H1 (cell line): Measurements from ENCODE around the gene SELENOS. TPM values are rescaled to one million over a fixed set of nuclear protein-coding genes. Genes with fewer than 3 reads are reported as not detected.

Source experiments
- CTCF ChIA-PET: fragments of 300-600 bp; sonication (Branson Sonifier 250); formaldehyde crosslinking; loops from one replicate; lab custom pipeline; 2021; ENCODE audit not compliant: partially characterized antibody; lab: Charles Lee
- POLR2A ChIA-PET: fragments of 300-600 bp; sonication (Branson Sonifier 250); formaldehyde crosslinking; loops from one replicate; lab custom pipeline; 2021; ENCODE audit warnings: inconsistent platforms; ENCODE audit not compliant: partially characterized antibody; lab: Charles Lee
- DNase-seq, 2 experiments: peaks; one replicate each; pipeline versions ENCODE4 v3.0.0 to v3.0.0-alpha.2; 2010 to 2022; ENCODE audit warnings: low spot score in 2 of 2, low read depth in 1 of 2, mixed read lengths in 1 of 2
- FAIRE-seq: peaks from 2 replicates; lab custom pipeline; 2011; peaks lifted over from hg19 to GRCh38; lab: Jason Lieb, UNC
- H2AFZ ChIP-seq: 2 replicates; pipeline ENCODE4 v1.8.1; 2012; ENCODE audit warnings: low read length, inconsistent platforms
- H2AK5ac ChIP-seq: 2 replicates; pipeline ENCODE4 v1.6.1; 2013; ENCODE audit warnings: low read depth, low read length
- H2BK120ac ChIP-seq: replicated peaks from 2 replicates; pipeline ENCODE3; 2013; ENCODE audit warnings: low read depth, low read length, inconsistent platforms
- H2BK12ac ChIP-seq: 2 replicates; pipeline ENCODE4 v1.6.1; 2013; ENCODE audit warnings: low read depth, low read length
- H2BK15ac ChIP-seq: 2 replicates; pipeline ENCODE4 v1.6.1; 2013; ENCODE audit warnings: low read length
- H2BK20ac ChIP-seq: 2 replicates; pipeline ENCODE4 v1.6.1; 2013; ENCODE audit warnings: low read length
- H2BK5ac ChIP-seq: 2 replicates; pipeline ENCODE4 v1.6.1; 2013; ENCODE audit warnings: low read depth, low read length
- H3K14ac ChIP-seq: 2 replicates; pipeline ENCODE4 v1.6.1; 2013; ENCODE audit warnings: inconsistent platforms; ENCODE audit not compliant: insufficient read length
- H3K18ac ChIP-seq: 2 replicates; pipeline ENCODE4 v1.6.1; 2013; ENCODE audit warnings: low read length; ENCODE audit errors: extremely low read depth
- H3K23ac ChIP-seq: 2 replicates; pipeline ENCODE4 v1.6.1; 2013; ENCODE audit warnings: inconsistent platforms; ENCODE audit not compliant: insufficient read length
- H3K23me2 ChIP-seq: 2 replicates; pipeline ENCODE4 v1.6.1; 2013; ENCODE audit warnings: low read depth, low read length
- H3K27ac ChIP-seq: 2 replicates; pipeline ENCODE4 v1.6.1; 2011; ENCODE audit warnings: low read depth, low read length, inconsistent platforms
- H3K27me3 ChIP-seq, 4 experiments: replicated peaks in 1 of 4; 1 replicate in 1 of 4; 2 replicates in 3 of 4; pipeline versions ENCODE4 v1.6.1 to v1.8.1; 2011 to 2013; ENCODE audit warnings: low read length in 3 of 4, mild to moderate bottlenecking in 3 of 4, inconsistent platforms in 2 of 4, mixed read lengths in 2 of 4, moderate library complexity in 1 of 4; ENCODE audit not compliant: control insufficient read depth in 3 of 4, insufficient read depth in 3 of 4; ENCODE audit errors: extremely low read depth in 1 of 4
- H3K36me3 ChIP-seq, 4 experiments: 2 replicates each; pipeline versions ENCODE4 v1.6.1 to v1.8.1; 2011 to 2013; ENCODE audit warnings: mild to moderate bottlenecking in 4 of 4, low read length in 3 of 4, moderate library complexity in 2 of 4, control low read depth in 1 of 4, inconsistent platforms in 1 of 4; ENCODE audit not compliant: insufficient read depth in 4 of 4, control insufficient read depth in 2 of 4
- H3K4ac ChIP-seq: replicated peaks from 2 replicates; pipeline ENCODE3; 2013; ENCODE audit warnings: low read length, low read depth, mixed read lengths, inconsistent platforms; ENCODE audit not compliant: insufficient read length
- H3K4me1 ChIP-seq, 4 experiments: replicated peaks in 1 of 4; 1 replicate in 1 of 4; 2 replicates in 3 of 4; pipeline versions ENCODE4 v1.6.1 to v1.8.1; 2011 to 2013; ENCODE audit warnings: low read length in 3 of 4, inconsistent platforms in 2 of 4, mixed read lengths in 1 of 4; ENCODE audit not compliant: insufficient read depth in 4 of 4, control insufficient read depth in 3 of 4
- H3K4me2 ChIP-seq, 2 experiments: 2 replicates each; pipeline versions ENCODE4 v1.6.1 to v1.8.1; 2011 to 2013; ENCODE audit warnings: low read depth in 2 of 2, low read length in 2 of 2, control low read depth in 1 of 2, inconsistent platforms in 1 of 2, mild to moderate bottlenecking in 1 of 2; ENCODE audit not compliant: insufficient read depth in 1 of 2
- H3K4me3 ChIP-seq, 4 experiments: fragments of 200-600, 300-600 bp in 1 of 4; sonication (generic), shearing (Covaris generic), sonication (Bioruptor Twin) in 1 of 4; 2 replicates each; pipeline versions ENCODE4 v1.5.1 to v1.8.1; 2011 to 2016; ENCODE audit warnings: low read length in 4 of 4, low read depth in 3 of 4, control low read depth in 2 of 4, inconsistent platforms in 2 of 4, mild to moderate bottlenecking in 2 of 4, mixed read lengths in 1 of 4, moderate library complexity in 1 of 4; ENCODE audit not compliant: insufficient read depth in 2 of 4; ENCODE audit errors: extremely low read depth in 1 of 4
- H3K56ac ChIP-seq: replicated peaks from 2 replicates; pipeline ENCODE3; 2013; ENCODE audit warnings: low read depth, mild to moderate bottlenecking, mixed read lengths, low read length, inconsistent platforms; ENCODE audit not compliant: insufficient read length
- H3K79me1 ChIP-seq: 2 replicates; pipeline ENCODE4 v1.6.1; 2013; ENCODE audit warnings: low read depth, low read length, control low read depth
- H3K79me2 ChIP-seq, 2 experiments: 2 replicates each; pipeline versions ENCODE4 v1.6.1 to v1.8.1; 2012 to 2013; ENCODE audit warnings: low read length in 2 of 2, mild to moderate bottlenecking in 2 of 2, inconsistent platforms in 1 of 2; ENCODE audit not compliant: insufficient read depth in 2 of 2, control insufficient read depth in 1 of 2
- H3K9ac ChIP-seq, 4 experiments: replicated peaks in 1 of 4; 1 replicate in 1 of 4; 2 replicates in 3 of 4; pipeline versions ENCODE4 v1.6.1 to v1.8.1; 2011 to 2013; ENCODE audit warnings: low read depth in 3 of 4, low read length in 3 of 4, control low read depth in 2 of 4, mild to moderate bottlenecking in 2 of 4, moderate library complexity in 2 of 4, inconsistent platforms in 1 of 4; ENCODE audit errors: extremely low read depth in 1 of 4
- H3K9me3 ChIP-seq, 2 experiments: 2 replicates each; pipeline versions ENCODE4 v1.6.1 to v1.8.1; 2012 to 2013; ENCODE audit warnings: mild to moderate bottlenecking in 2 of 2, moderate library complexity in 2 of 2, control low read depth in 1 of 2, inconsistent platforms in 1 of 2, low read depth in 1 of 2, low read length in 1 of 2, mixed read lengths in 1 of 2; ENCODE audit not compliant: insufficient read depth in 2 of 2
- H4K20me1 ChIP-seq, 2 experiments: replicated peaks in 1 of 2; 2 replicates each; pipeline versions ENCODE3 to v1.8.1; 2011 to 2013; ENCODE audit warnings: inconsistent platforms in 2 of 2, low read length in 2 of 2, mild to moderate bottlenecking in 1 of 2; ENCODE audit not compliant: insufficient read depth in 2 of 2, control insufficient read depth in 1 of 2
- H4K5ac ChIP-seq: 2 replicates; pipeline ENCODE4 v1.6.1; 2013; ENCODE audit warnings: low read length, low read depth, mixed read lengths, inconsistent platforms; ENCODE audit not compliant: insufficient read length
- H4K8ac ChIP-seq: 2 replicates; pipeline ENCODE4 v1.8.0; 2013; ENCODE audit warnings: mild to moderate bottlenecking, moderate library complexity, low read length, inconsistent platforms; ENCODE audit not compliant: insufficient read depth; ENCODE audit errors: extremely low read depth
- H4K91ac ChIP-seq: replicated peaks from 2 replicates; pipeline ENCODE3; 2013; ENCODE audit warnings: low read length, mixed read lengths, inconsistent platforms; ENCODE audit not compliant: insufficient read length
- CREB1 ChIP-seq: IDR thresholded peaks from 2 replicates; pipeline ENCODE4 v1.6.1; 2012; ENCODE audit warnings: inconsistent platforms
- E2F6 ChIP-seq: IDR thresholded peaks from 2 replicates; pipeline ENCODE4 v1.6.1; 2012; ENCODE audit warnings: inconsistent platforms
- GTF2F1 ChIP-seq: IDR thresholded peaks from 2 replicates; pipeline ENCODE4 v1.6.1; 2012; ENCODE audit warnings: low read depth, low read length, improper control_type of control experiment, borderline replicate concordance
- NANOG ChIP-seq: IDR thresholded peaks from 2 replicates; pipeline ENCODE4 v1.6.1; 2011; ENCODE audit warnings: low read length, low read depth, mild to moderate bottlenecking, inconsistent platforms; ENCODE audit not compliant: insufficient read depth, poor library complexity, severe bottlenecking
- SP1 ChIP-seq: IDR thresholded peaks from 2 replicates; pipeline ENCODE4 v1.6.1; 2011; ENCODE audit warnings: low read depth, low read length
- TEAD4 ChIP-seq: IDR thresholded peaks from 2 replicates; pipeline ENCODE4 v1.6.1; 2012; ENCODE audit warnings: low read depth, low read length, inconsistent platforms, mixed read lengths
- WGBS, 2 experiments: shearing (Covaris generic) in 1 of 2; methylation state at CpG; one replicate each; pipeline versions ENCODE4 v1.1.6 to v1.1.7; 2013 to 2015; ENCODE audit warnings: low lambda C conversion rate in 2 of 2, mixed read lengths in 2 of 2, inconsistent platforms in 1 of 2, low coverage in 1 of 2, missing lambda C conversion rate in 1 of 2; ENCODE audit not compliant: insufficient replicate concordance in 2 of 2, insufficient coverage in 1 of 2, insufficient read length in 1 of 2; ENCODE audit errors: extremely low coverage in 1 of 2, missing lambda C conversion rate in 1 of 2; 5-methylcytosine and 5-hydroxymethylcytosine counted together
- polyA plus RNA-seq, 7 experiments: library from polyadenylated mRNA; depleted of rRNA in 3 of 7; stranded (reverse) in 5 of 7; unstranded in 2 of 7; fragments of >200 nt in 5 of 7; fragments of 200-250 nt in 2 of 7; gene quantifications; 1 replicate in 5 of 7; 2 replicates in 1 of 7; 4 replicates in 1 of 7; pipeline versions ENCODE4 v1.2.1 to v1.2.3, GENCODE V29; 2011 to 2013; ENCODE audit warnings: missing spikeins in 2 of 7, mixed read lengths in 2 of 7
- total RNA-seq: library from RNA; stranded (reverse); fragmentation: NEBNext Ultra II Directional; extraction: Animal tissue kit (Norgen Biotek cat#: 25700); gene quantifications from 2 replicates; pipeline ENCODE4 v1.2.1, GENCODE V29; 2021

SELENOS gene
- total and polyA plus RNA-seq, 2 of the 8 experiments (the other 6 are each of a cell fraction or from before 2014, with no cell fraction given) = 45.1 to 46.0 TPM

DNA sequence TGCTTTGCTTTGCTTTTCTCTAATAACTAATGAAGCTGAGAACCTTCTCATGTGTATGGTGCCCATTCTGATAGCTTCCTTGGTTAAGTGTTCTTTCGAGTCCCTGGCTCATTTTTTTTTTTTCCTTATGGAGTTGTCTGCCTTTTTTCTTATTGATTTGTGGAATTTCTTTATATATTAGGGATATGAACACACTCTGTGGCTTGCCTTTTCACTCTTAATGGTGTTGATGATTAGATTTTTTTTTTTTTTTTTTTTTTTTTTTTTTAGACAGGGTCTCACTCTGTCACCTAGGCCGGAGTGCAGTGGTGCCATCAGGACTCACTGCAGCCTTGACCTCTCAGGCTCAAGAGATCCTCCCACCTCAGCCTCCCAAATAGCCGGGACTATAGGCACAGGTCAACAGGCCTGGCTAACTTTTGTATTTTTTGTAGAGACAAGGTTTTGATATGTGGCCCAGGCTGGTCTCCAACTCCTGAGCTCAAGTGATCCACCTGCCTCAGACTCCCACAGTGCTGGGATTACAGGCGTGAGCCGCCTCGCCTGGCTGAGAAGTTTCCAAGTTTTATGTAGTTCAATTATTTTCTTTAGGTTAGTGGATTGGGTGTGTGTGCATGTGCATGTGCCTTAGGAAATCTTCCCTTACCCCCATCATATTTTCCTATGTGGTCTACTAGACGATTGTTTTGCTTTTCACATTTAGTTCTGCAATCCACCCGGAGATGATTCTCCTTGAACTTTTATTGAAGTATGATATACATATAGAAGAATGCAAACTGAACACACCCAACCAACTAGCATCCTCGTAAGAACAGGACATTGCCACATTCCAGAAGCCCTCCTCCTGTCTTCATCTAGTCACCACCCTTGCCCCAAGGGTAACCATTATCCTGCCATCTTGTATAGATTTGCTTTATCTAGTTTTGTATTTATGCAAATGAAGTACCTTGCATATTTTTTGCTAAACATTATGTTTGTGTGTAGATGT is 19.4 kb upstream of the SELENOS start:
- peak overlapping the region in 2 of 4 experiments; percentile 93 to 94; a peak in 1 of 8 replicates for H3K4me3 ChIP-seq
- H2BK120ac ChIP-seq = no peak overlapping the region
- H3K18ac ChIP-seq = no peak overlapping the region
- no peak overlapping the region for H2AFZ ChIP-seq
- H3K4me1 ChIP-seq = peaks cover 3 to 5% (median 4%) of the 10 kb centered on the region in 4 experiments; a peak in 4 of 7 replicates
- no peak overlapping the region for H2BK15ac ChIP-seq
- H2BK5ac ChIP-seq = no peak overlapping the region
- H3K14ac ChIP-seq = no peak overlapping the region
- H3K23ac ChIP-seq = no peak overlapping the region
- no peak overlapping the region for H2BK12ac ChIP-seq
- no peak overlapping the region for H4K91ac ChIP-seq
- CTCF ChIA-PET = interaction anchor here (0.6 to 2.4 kb wide), 8 partner anchors 7 to 345 kb away, joined by 3 to 15 read pairs (median 6); no protein-coding TSS in a partner anchor
- DNase-seq (no peak), FAIRE-seq (no peak)
- 88% methylated on average over 9 of the region's 9 CpGs; no CpG with 5 or more reads in 1 of the 2 experiments for WGBS, 2 experiments
- peaks cover 6% of the 10 kb centered on the region for H3K79me1 ChIP-seq
- no peak overlapping the region for H3K56ac ChIP-seq
- no peak overlapping the region for H2AK5ac ChIP-seq
- no peak for TF ChIP-seq SP1
- TF ChIP-seq CREB1 = no peak
- TF ChIP-seq NANOG = no peak
- TF ChIP-seq TEAD4 = no peak
- no peak for TF ChIP-seq E2F6
- TF ChIP-seq GTF2F1 = no peak
- peak overlapping the region in 1 of 2 experiments; percentile 72; a peak in 1 of 4 replicates for H3K4me2 ChIP-seq
- H3K23me2 ChIP-seq = peaks cover 6% of the 10 kb centered on the region; the same call in 1 of the 2 replicates
- H3K4ac ChIP-seq = no peak overlapping the region
- H4K8ac ChIP-seq = no peak overlapping the region
- H4K5ac ChIP-seq = no peak overlapping the region
- peaks cover 25 to 31% of the 10 kb centered on the region in 2 experiments for H3K79me2 ChIP-seq
- no peak overlapping the region for H3K27ac ChIP-seq
- H2BK20ac ChIP-seq = no peak overlapping the region
- H3K9ac ChIP-seq = no peak overlapping the region
- POLR2A ChIA-PET = interaction anchor here (0.7 to 1.1 kb wide), 2 partner anchors 10 to 340 kb away, joined by 3 to 4 read pairs; no protein-coding TSS in a partner anchor
- peaks cover 7 to 11% of the 10 kb centered on the region in 2 experiments for H4K20me1 ChIP-seq
- no peaks in the 10 kb centered on the region; a peak in 2 of 8 replicates for H3K36me3 ChIP-seq
- no peaks in the 10 kb centered on the region for H3K27me3 ChIP-seq
- H3K9me3 ChIP-seq = no peaks in the 10 kb centered on the region
